BLaER1 treated with 17β-estradiol and CSF1 and Interleukin-3, amounts not matched to agents 10 nM and 100 nM (cell line): Measurements from ENCODE around the gene OSBPL1A.
A peak's percentile ranks its signal among the peaks of the same experiment; 100 is the strongest.

ENCODE experiments used
- H3K27ac ChIP-seq, 11 experiments: shearing (Covaris generic); formaldehyde crosslinking; 2 replicates each; pipeline ENCODE4 v1.8.1; 2022
- H3K27me3 ChIP-seq, 11 experiments: shearing (Covaris generic); formaldehyde crosslinking; 2 replicates each; pipeline ENCODE4 v1.8.1; 2022
- H3K36me3 ChIP-seq, 11 experiments: shearing (Covaris generic); formaldehyde crosslinking; 2 replicates each; pipeline ENCODE4 v1.8.1; 2022
- H3K4me1 ChIP-seq, 10 experiments: shearing (Covaris generic); formaldehyde crosslinking; 2 replicates each; pipeline ENCODE4 v1.8.1; 2022
- H3K4me2 ChIP-seq, 11 experiments: shearing (Covaris generic); formaldehyde crosslinking; 2 replicates each; pipeline ENCODE4 v1.8.1; 2022
- H3K4me3 ChIP-seq, 10 experiments: shearing (Covaris generic); formaldehyde crosslinking; 2 replicates each; pipeline ENCODE4 v1.8.1; 2022
- H3K9ac ChIP-seq, 11 experiments: shearing (Covaris generic); formaldehyde crosslinking; 2 replicates each; pipeline ENCODE4 v1.8.1; 2022
- H3K9me3 ChIP-seq, 11 experiments: shearing (Covaris generic); formaldehyde crosslinking; replicated peaks in 1 of 11; 2 replicates each; pipeline ENCODE4 v1.8.1; 2022
- H4K20me1 ChIP-seq, 11 experiments: shearing (Covaris generic); formaldehyde crosslinking; 2 replicates each; pipeline ENCODE4 v1.8.1; 2022
- Cebpa-rat ChIP-seq, 11 experiments: shearing (Covaris generic); IDR thresholded peaks; 2 replicates each; pipeline ENCODE4 v1.8.1; 2022

The OSBPL1A gene

DNA sequence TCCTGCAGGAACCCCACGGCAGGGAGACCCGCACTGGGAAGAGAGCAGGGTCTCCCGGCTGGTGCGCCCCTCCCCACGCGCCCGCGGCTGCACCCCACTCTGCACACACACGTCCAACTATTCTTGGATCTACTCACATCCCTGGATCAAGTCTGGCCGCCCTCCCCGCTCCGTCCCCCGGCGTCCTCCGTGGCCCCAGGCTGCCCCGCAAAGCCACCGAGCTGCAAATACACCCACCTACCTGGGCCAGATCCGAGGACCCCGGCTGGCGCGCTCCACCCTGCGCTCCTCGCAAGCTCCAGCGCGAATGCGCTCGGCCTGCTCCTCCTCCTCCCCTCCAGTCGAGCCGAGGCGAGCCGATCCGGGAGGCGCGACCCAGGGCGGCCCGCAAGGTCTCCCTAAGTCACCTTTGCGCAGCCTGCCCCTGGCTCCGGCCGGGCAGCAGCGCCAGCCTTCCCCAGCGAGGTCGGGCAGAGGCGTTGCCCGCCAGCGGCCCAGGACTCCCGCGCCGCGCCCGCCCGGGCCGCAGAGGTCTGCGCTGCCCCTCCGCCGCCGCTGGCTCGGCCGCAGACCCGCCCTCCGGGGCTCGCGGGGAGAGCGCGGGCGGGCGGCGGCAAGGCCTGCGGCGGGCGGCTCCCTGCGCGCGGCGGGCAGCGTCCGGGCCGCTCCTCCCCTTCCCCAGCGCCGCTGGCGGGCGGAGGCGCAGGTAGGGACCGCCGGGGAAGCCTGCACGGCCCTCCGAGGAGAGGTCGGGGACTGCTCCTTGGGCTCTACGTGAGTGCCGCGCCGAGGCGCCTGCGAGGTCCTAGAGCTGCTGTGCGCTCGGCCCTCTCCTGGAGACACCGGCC lies 126.0 kb downstream of the OSBPL1A start:
- Histone ChIP-seq H3K27ac (peak overlapping the region in 3 of 11 experiments; percentile 5 to 25 (median 23); a peak in 3 of 22 replicates), H3K4me3 (peak overlapping the region; percentile 57 to 76 (median 67))

GRCh38 chr18:24270937-24271380 lies 126.7 kb downstream of the OSBPL1A start:
- Histone ChIP-seq H3K4me3 (peak overlapping the region in 9 of 10 experiments; percentile 60 to 76 (median 67); a peak in 14 of 20 replicates), H3K27ac (no peak overlapping the region), H3K9ac (peak overlapping the region in 2 of 11 experiments; percentile 67 to 72; a peak in 2 of 22 replicates)

More for the DNA sequence above, 126.0 kb downstream of the OSBPL1A start:
- peaks cover 0 to 4% (median 0%) of the 10 kb centered on the region in 11 experiments; a peak in 2 of 22 replicates for H3K9me3 ChIP-seq
- H3K4me2 ChIP-seq = peak overlapping the region; percentile 86 to 98 (median 94)
- H3K4me1 ChIP-seq = peaks cover 5 to 42% (median 15%) of the 10 kb centered on the region in 10 experiments; a peak in 17 of 20 replicates
- no peak for TF ChIP-seq Cebpa-rat (IDR thresholded peaks at IDR 0.05)
- H3K9ac ChIP-seq = peak overlapping the region; percentile 34 to 77 (median 65); a peak in 20 of 22 replicates
- H4K20me1 ChIP-seq = peaks cover 0 to 28% (median 16%) of the 10 kb centered on the region in 11 experiments; a peak in 16 of 22 replicates
- H3K36me3 ChIP-seq = no peaks in the 10 kb centered on the region
- peaks cover 30 to 39% (median 34%) of the 10 kb centered on the region in 11 experiments for H3K27me3 ChIP-seq

GRCh38 chr18:24270358-24270936 lies 127.2 kb downstream of the OSBPL1A start:
- Histone ChIP-seq H3K4me1 (peaks cover 5 to 35% (median 15%) of the 10 kb centered on the region in 10 experiments; a peak in 17 of 20 replicates), H4K20me1 (peaks cover 0 to 28% (median 16%) of the 10 kb centered on the region in 11 experiments; a peak in 16 of 22 replicates), H3K27me3 (peaks cover 30 to 39% (median 34%) of the 10 kb centered on the region in 11 experiments), H3K4me2 (peak overlapping the region in 1 of 11 experiments; percentile 91; a peak in 1 of 22 replicates), H3K27ac (no peak overlapping the region), H3K4me3 (no peak overlapping the region), H3K36me3 (peaks cover 0 to 4% (median 0%) of the 10 kb centered on the region in 11 experiments; a peak in 3 of 22 replicates), H3K9ac (no peak overlapping the region), H3K9me3 (peaks cover 0 to 4% (median 0%) of the 10 kb centered on the region in 11 experiments; a peak in 2 of 22 replicates)
- no peak for TF ChIP-seq Cebpa-rat (IDR thresholded peaks at IDR 0.05)

More at GRCh38 chr18:24270937-24271380, 126.7 kb downstream of the OSBPL1A start:
- no peaks in the 10 kb centered on the region; a peak in 1 of 22 replicates for H3K36me3 ChIP-seq
- H3K4me2 ChIP-seq = peak overlapping the region; percentile 86 to 98 (median 94)
- peaks cover 0 to 28% (median 16%) of the 10 kb centered on the region in 11 experiments; a peak in 16 of 22 replicates for H4K20me1 ChIP-seq
- peaks cover 30 to 39% (median 34%) of the 10 kb centered on the region in 11 experiments for H3K27me3 ChIP-seq
- TF ChIP-seq Cebpa-rat (IDR thresholded peaks at IDR 0.05) = no peak
- H3K4me1 ChIP-seq = peaks cover 5 to 40% (median 15%) of the 10 kb centered on the region in 10 experiments; a peak in 17 of 20 replicates
- H3K9me3 ChIP-seq = peaks cover 0 to 4% (median 0%) of the 10 kb centered on the region in 11 experiments; a peak in 2 of 22 replicates

DNA sequence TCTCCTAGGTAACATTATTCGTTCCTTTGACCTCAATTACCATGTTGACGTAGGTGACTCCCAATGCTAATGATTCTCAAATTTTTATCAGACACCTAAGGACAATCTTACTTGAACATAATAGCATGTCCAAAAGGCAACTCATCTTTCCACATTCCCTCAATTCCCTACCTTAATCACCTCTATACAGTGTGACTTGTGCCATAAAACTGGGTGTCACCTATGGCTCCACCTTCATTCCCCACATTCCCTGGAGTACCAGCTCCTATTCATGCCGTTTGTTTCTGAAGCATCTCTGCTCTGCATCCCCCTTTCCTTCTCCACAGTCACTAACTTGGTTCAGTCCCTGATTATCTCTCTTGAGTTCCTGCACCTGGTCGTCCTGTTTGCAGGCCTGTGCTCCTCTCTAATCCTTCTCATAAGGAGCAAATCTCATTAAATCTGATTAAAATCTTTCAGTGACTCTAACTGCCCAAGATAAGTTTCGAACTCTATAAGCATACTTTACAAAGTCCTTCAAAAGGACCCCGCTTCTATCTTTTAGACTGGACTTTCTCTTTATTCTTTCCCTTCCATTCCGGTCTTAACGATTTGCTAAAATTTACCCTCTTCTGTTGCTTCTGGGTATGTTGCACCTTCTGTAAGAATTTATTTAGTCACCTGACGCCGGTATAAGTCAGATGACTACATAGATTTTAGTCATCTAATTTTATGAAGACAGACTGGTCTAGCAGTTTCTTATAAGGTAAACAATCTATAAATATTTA lies 128.7 kb downstream of the OSBPL1A start:
- Histone ChIP-seq H4K20me1 (peaks cover 0 to 28% (median 16%) of the 10 kb centered on the region in 11 experiments; a peak in 16 of 22 replicates), H3K9me3 (peaks cover 0 to 4% (median 0%) of the 10 kb centered on the region in 11 experiments; a peak in 2 of 22 replicates), H3K36me3 (peaks cover 0 to 8% (median 0%) of the 10 kb centered on the region in 11 experiments; a peak in 3 of 22 replicates), H3K9ac (no peak overlapping the region), H3K4me1 (peaks cover 5 to 21% (median 9%) of the 10 kb centered on the region in 10 experiments; a peak in 15 of 20 replicates), H3K4me2 (no peak overlapping the region), H3K4me3 (no peak overlapping the region), H3K27ac (no peak overlapping the region), H3K27me3 (peaks cover 30 to 39% (median 34%) of the 10 kb centered on the region in 11 experiments)
- TF ChIP-seq Cebpa-rat (IDR thresholded peaks at IDR 0.05) = no peak

GRCh38 chr18:24267878-24268277 lies 129.7 kb downstream of the OSBPL1A start:
- H4K20me1 ChIP-seq = peaks cover 0 to 26% (median 16%) of the 10 kb centered on the region in 11 experiments; a peak in 16 of 22 replicates
- H3K4me2 ChIP-seq = peak overlapping the region in 3 of 11 experiments; percentile 0 to 44 (median 0); a peak in 1 of 22 replicates
- peaks cover 0 to 4% (median 0%) of the 10 kb centered on the region in 11 experiments; a peak in 2 of 22 replicates for H3K9me3 ChIP-seq
- H3K27ac ChIP-seq = no peak overlapping the region
- H3K36me3 ChIP-seq = peaks cover 0 to 8% (median 0%) of the 10 kb centered on the region in 11 experiments; a peak in 3 of 22 replicates
- peaks cover 5 to 17% (median 9%) of the 10 kb centered on the region in 10 experiments; a peak in 12 of 20 replicates for H3K4me1 ChIP-seq
- H3K4me3 ChIP-seq = no peak overlapping the region
- peaks cover 27 to 29% (median 28%) of the 10 kb centered on the region in 11 experiments for H3K27me3 ChIP-seq
- H3K9ac ChIP-seq = no peak overlapping the region
- TF ChIP-seq Cebpa-rat (IDR thresholded peaks at IDR 0.05) = no peak

DNA sequence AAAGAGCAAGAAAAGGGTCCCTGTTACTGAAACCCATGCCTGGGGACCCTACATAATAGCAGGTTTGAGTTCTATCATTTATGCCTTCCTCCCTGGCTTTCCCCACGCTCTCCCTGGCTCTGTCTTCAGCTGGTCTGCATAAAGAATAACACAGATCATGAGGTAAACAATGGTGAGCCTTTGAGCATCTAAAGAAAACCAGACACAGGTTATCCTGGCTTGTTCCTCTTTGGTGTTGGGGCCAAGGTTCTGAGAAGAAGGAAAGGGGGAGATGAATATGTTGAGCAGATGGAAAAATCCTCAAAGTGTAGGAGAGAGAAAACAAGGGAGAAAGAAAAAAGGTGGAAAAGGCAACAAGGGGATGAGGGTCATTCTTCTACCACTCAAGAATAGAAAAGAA lies 131.5 kb downstream of the OSBPL1A start:
- Histone ChIP-seq H3K36me3 (peaks cover 0 to 8% (median 0%) of the 10 kb centered on the region in 11 experiments; a peak in 3 of 22 replicates), H3K4me2 (no peak overlapping the region), H3K4me1 (peaks cover 0 to 19% (median 1%) of the 10 kb centered on the region in 10 experiments; a peak in 9 of 20 replicates), H3K27ac (no peak overlapping the region), H4K20me1 (peaks cover 0 to 9% (median 6%) of the 10 kb centered on the region in 11 experiments; a peak in 15 of 22 replicates), H3K4me3 (no peak overlapping the region), H3K9me3 (peaks cover 0 to 4% (median 0%) of the 10 kb centered on the region in 11 experiments; a peak in 2 of 22 replicates), H3K27me3 (peaks cover 10 to 11% (median 10%) of the 10 kb centered on the region in 11 experiments), H3K9ac (no peak overlapping the region)
- no peak for TF ChIP-seq Cebpa-rat (IDR thresholded peaks at IDR 0.05)

- Histone ChIP-seq H3K27ac (no peak overlapping the region), H3K4me1 (peaks cover 0 to 16% (median 0%) of the 10 kb centered on the region in 10 experiments; a peak in 7 of 20 replicates), H3K27me3 (peaks cover 4 to 6% (median 5%) of the 10 kb centered on the region in 11 experiments), H3K9ac (no peak overlapping the region), H3K4me3 (no peak overlapping the region), H3K4me2 (no peak overlapping the region), H3K9me3 (peaks cover 0 to 4% (median 0%) of the 10 kb centered on the region in 11 experiments; a peak in 2 of 22 replicates), H3K36me3 (peaks cover 0 to 8% (median 0%) of the 10 kb centered on the region in 11 experiments; a peak in 3 of 22 replicates), H4K20me1 (peaks cover 0 to 4% (median under 1%) of the 10 kb centered on the region in 11 experiments; a peak in 6 of 22 replicates)
- TF ChIP-seq Cebpa-rat (IDR thresholded peaks at IDR 0.05) = no peak
Observed at GRCh38 chr18:24265502-24266064, 132.0 kb downstream of the OSBPL1A start.
